HEK293 (cell line): ENCODE data around the gene SERPINC1.
"Not testable (repeated sequence)": the region's sequence is repeated elsewhere in the genome, so short reads cannot be mapped to it uniquely, and the experiment has no call there.

ENCODE experiments used
- CTCF ChIA-PET: fragments of 350-600 bp; formaldehyde crosslinking; extraction: SDS; loops from one replicate; lab custom pipeline; 2021; ENCODE audit warnings: antibody characterized with exemption; lab: Yijun Ruan, JAX
- POLR2A ChIA-PET: fragments of 300-600 bp; formaldehyde crosslinking; extraction: SDS; loops from one replicate; lab custom pipeline; 2020; ENCODE audit warnings: antibody characterized with exemption, inconsistent platforms; lab: Yijun Ruan, JAX
- H3K27ac ChIP-seq: fragments of 200-500 bp; sonication (Bioruptor generic); 2 replicates; pipeline ENCODE4 v1.5.1; 2014; ENCODE audit warnings: low read depth, low read length, control low read depth, inconsistent platforms; ENCODE audit errors: extremely low read depth
- H3K36me3 ChIP-seq, 2 experiments: fragments of 200-500 bp in 1 of 2; sonication (Bioruptor generic) in 1 of 2; 1 replicate in 1 of 2; 2 replicates in 1 of 2; pipeline ENCODE4 v1.5.1; 2014 to 2017; ENCODE audit warnings: inconsistent platforms in 2 of 2, low read length in 2 of 2; ENCODE audit not compliant: control insufficient read depth in 2 of 2, insufficient read depth in 1 of 2
- H3K4me1 ChIP-seq: fragments of 200-500 bp; sonication (Bioruptor generic); 2 replicates; pipeline ENCODE4 v1.5.1; 2014; ENCODE audit warnings: mild to moderate bottlenecking, low read length, inconsistent platforms; ENCODE audit not compliant: control insufficient read depth, insufficient read depth
- H3K4me3 ChIP-seq: 2 replicates; pipeline ENCODE4 v1.5.1; 2011; ENCODE audit warnings: low read depth, mild to moderate bottlenecking, control low read depth, low read length, moderate library complexity
- H3K9me3 ChIP-seq: fragments of 200-500 bp; sonication (Bioruptor generic); 2 replicates; pipeline ENCODE4 v1.5.1; 2014; ENCODE audit warnings: low read depth, low read length, inconsistent platforms; ENCODE audit not compliant: control insufficient read depth, insufficient read depth
- IKZF3 ChIP-seq: fragments of 450-650 bp; IDR thresholded peaks from 2 replicates; pipeline ENCODE4 v1.5.0; 2018; ENCODE audit warnings: missing biosample characterization, mild to moderate bottlenecking, missing genetic modification characterization, moderate library complexity
- SP3 ChIP-seq: fragments of 450-650 bp; formaldehyde crosslinking; IDR thresholded peaks from 2 replicates; pipeline ENCODE4 v1.5.1; 2016; ENCODE audit warnings: missing biosample characterization, missing genetic modification characterization
- ZIC2 ChIP-seq: fragments of 450-650 bp; formaldehyde crosslinking; IDR thresholded peaks from 2 replicates; pipeline ENCODE4 v1.5.1; 2016; ENCODE audit warnings: missing biosample characterization, missing genetic modification characterization
- ZNF112 ChIP-seq: fragments of 450-650 bp; formaldehyde crosslinking; IDR thresholded peaks from 2 replicates; pipeline ENCODE4 v1.5.0; 2017; ENCODE audit warnings: missing biosample characterization, missing genetic modification characterization
- ZNF146 ChIP-seq: fragments of 450-650 bp; formaldehyde crosslinking; IDR thresholded peaks from 2 replicates; pipeline ENCODE4 v1.5.1; 2016; ENCODE audit warnings: missing biosample characterization, missing genetic modification characterization
- ZNF311 ChIP-seq: fragments of 450-650 bp; formaldehyde crosslinking; IDR thresholded peaks from 2 replicates; pipeline ENCODE4 v1.5.1; 2017; ENCODE audit warnings: missing biosample characterization, missing genetic modification characterization, borderline replicate concordance
- ZNF404 ChIP-seq: fragments of 450-650 bp; formaldehyde crosslinking; IDR thresholded peaks from 2 replicates; pipeline ENCODE4 v1.5.1; 2017; ENCODE audit warnings: missing biosample characterization, missing genetic modification characterization
- ZNF791 ChIP-seq: fragments of 450-650 bp; formaldehyde crosslinking; IDR thresholded peaks from 2 replicates; pipeline ENCODE4 v1.5.1; 2016; ENCODE audit warnings: missing biosample characterization, missing genetic modification characterization
- TF ChIP-seq, protein P1 (sequence below): fragments of 450-650 bp; formaldehyde crosslinking; IDR thresholded peaks from 2 replicates; pipeline ENCODE4 v1.5.1; 2016; ENCODE audit warnings: missing biosample characterization, missing genetic modification characterization
- TF ChIP-seq, protein P2 (sequence below): fragments of 450-650 bp; formaldehyde crosslinking; IDR thresholded peaks from 2 replicates; pipeline ENCODE4 v1.5.1; 2016; ENCODE audit warnings: missing biosample characterization, missing genetic modification characterization
- TF ChIP-seq, protein P3 (sequence below): fragments of 450-650 bp; formaldehyde crosslinking; IDR thresholded peaks from 2 replicates; pipeline ENCODE4 v1.5.1; 2016; ENCODE audit warnings: missing biosample characterization, missing genetic modification characterization
- TF ChIP-seq, protein P4 (sequence below): fragments of 450-650 bp; formaldehyde crosslinking; conservative IDR thresholded peaks from 2 replicates; pipeline ENCODE4 v1.5.1; 2016; ENCODE audit warnings: low read depth, missing biosample characterization, missing genetic modification characterization

Gene SERPINC1

DNA sequence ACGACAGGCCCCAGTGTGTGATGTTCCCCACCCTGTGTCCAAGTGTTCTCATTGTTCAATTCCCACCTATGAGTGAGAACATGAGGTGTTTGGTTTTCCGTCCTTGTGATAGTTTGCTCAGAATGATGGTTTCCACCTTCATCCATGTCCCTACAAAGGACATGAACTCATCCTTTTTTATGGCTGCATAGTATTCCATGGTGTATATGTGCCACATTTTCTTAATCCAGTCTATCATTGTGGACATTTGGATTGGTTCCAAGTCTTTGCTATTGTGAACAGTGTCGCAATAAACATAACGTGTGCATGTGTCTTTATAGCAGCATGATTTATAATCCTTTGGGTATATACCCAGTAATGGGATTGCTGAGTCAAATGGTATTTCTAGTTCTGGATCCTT lies 36.0 kb downstream of the SERPINC1 start:
- CTCF ChIA-PET, H3K4me1 ChIP-seq, POLR2A ChIA-PET, H3K4me3 ChIP-seq, H3K9me3 ChIP-seq, H3K27ac ChIP-seq: not testable (repeated sequence)
- TF ChIP-seq, protein P1, sequence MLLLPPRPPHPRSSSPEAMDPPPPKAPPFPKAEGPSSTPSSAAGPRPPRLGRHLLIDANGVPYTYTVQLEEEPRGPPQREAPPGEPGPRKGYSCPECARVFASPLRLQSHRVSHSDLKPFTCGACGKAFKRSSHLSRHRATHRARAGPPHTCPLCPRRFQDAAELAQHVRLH (tag by site-specific recombination), result peak; percentile 70
- TF ChIP-seq, protein P2, sequence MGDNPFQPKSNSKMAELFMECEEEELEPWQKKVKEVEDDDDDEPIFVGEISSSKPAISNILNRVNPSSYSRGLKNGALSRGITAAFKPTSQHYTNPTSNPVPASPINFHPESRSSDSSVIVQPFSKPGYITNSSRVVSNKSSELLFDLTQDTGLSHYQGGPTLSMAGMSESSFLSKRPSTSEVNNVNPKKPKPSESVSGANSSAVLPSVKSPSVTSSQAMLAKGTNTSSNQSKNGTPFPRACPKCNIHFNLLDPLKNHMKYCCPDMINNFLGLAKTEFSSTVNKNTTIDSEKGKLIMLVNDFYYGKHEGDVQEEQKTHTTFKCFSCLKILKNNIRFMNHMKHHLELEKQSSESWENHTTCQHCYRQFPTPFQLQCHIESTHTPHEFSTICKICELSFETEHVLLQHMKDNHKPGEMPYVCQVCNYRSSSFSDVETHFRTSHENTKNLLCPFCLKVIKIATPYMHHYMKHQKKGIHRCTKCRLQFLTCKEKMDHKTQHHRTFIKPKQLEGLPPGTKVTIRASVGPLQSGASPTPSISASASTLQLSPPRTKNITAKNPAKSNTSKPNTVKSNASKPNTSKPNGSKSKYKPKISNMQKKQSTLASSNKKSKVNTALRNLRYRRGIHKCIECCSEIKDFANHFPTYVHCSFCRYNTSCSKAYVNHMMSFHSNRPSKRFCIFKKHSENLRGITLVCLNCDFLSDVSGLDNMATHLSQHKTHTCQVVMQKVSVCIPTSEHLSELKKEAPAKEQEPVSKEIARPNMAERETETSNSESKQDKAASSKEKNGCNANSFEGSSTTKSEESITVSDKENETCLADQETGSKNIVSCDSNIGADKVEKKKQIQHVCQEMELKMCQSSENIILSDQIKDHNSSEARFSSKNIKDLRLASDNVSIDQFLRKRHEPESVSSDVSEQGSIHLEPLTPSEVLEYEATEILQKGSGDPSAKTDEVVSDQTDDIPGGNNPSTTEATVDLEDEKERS, result 0 out of 2 replicates have a peak, but pooled peaks have one; percentile 57
- TF ChIP-seq ZNF146, result peak; percentile 97
- peaks cover 0 to 27% of the 10 kb centered on the region in 2 experiments; a peak in 2 of 3 replicates for H3K36me3 ChIP-seq

DNA sequence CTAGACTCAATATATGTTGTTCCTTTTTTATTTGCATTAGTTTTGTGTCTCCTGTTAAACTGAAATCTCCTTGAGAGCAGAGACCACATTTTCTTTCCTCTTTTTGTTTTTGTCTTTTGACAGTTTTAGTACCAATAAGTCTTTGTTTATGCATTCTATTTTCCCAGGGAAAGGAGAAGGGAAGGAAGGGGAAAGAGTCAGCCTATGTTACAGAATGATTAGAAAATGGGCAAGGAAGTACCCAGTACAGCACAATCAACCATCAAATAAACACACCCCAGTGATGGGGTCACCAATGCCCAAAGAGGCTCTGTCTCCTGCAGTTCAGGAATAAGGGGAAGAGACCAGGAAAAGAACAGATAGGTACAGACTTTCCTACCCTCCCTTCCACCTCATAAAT lies 38.9 kb downstream of the SERPINC1 start:
- no peaks in the 10 kb centered on the region for H3K4me1 ChIP-seq
- H3K9me3 ChIP-seq, result no peaks in the 10 kb centered on the region
- CTCF ChIA-PET, result interaction anchor here (0.7 kb wide), 1 partner anchor 89 kb away, joined by 3 read pairs; no protein-coding TSS in a partner anchor
- no peak overlapping the region for H3K4me3 ChIP-seq
- H3K36me3 ChIP-seq, result peaks cover 3 to 30% of the 10 kb centered on the region in 2 experiments; a peak in 2 of 3 replicates
- TF ChIP-seq IKZF3 (tag by site-specific recombination) (no peak), ZNF404 (tag by site-specific recombination) (no peak), ZNF112 (tag by site-specific recombination) (no peak), ZNF791 (no peak), ZNF311 (tag by site-specific recombination) (no peak), SP3 (tag by site-specific recombination) (no peak), ZIC2 (tag by site-specific recombination) (no peak)
- TF ChIP-seq, protein P3, sequence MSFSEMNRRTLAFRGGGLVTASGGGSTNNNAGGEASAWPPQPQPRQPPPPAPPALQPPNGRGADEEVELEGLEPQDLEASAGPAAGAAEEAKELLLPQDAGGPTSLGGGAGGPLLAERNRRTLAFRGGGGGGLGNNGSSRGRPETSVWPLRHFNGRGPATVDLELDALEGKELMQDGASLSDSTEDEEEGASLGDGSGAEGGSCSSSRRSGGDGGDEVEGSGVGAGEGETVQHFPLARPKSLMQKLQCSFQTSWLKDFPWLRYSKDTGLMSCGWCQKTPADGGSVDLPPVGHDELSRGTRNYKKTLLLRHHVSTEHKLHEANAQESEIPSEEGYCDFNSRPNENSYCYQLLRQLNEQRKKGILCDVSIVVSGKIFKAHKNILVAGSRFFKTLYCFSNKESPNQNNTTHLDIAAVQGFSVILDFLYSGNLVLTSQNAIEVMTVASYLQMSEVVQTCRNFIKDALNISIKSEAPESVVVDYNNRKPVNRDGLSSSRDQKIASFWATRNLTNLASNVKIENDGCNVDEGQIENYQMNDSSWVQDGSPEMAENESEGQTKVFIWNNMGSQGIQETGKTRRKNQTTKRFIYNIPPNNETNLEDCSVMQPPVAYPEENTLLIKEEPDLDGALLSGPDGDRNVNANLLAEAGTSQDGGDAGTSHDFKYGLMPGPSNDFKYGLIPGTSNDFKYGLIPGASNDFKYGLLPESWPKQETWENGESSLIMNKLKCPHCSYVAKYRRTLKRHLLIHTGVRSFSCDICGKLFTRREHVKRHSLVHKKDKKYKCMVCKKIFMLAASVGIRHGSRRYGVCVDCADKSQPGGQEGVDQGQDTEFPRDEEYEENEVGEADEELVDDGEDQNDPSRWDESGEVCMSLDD (tag by site-specific recombination), result no peak
- TF ChIP-seq, protein P4, sequence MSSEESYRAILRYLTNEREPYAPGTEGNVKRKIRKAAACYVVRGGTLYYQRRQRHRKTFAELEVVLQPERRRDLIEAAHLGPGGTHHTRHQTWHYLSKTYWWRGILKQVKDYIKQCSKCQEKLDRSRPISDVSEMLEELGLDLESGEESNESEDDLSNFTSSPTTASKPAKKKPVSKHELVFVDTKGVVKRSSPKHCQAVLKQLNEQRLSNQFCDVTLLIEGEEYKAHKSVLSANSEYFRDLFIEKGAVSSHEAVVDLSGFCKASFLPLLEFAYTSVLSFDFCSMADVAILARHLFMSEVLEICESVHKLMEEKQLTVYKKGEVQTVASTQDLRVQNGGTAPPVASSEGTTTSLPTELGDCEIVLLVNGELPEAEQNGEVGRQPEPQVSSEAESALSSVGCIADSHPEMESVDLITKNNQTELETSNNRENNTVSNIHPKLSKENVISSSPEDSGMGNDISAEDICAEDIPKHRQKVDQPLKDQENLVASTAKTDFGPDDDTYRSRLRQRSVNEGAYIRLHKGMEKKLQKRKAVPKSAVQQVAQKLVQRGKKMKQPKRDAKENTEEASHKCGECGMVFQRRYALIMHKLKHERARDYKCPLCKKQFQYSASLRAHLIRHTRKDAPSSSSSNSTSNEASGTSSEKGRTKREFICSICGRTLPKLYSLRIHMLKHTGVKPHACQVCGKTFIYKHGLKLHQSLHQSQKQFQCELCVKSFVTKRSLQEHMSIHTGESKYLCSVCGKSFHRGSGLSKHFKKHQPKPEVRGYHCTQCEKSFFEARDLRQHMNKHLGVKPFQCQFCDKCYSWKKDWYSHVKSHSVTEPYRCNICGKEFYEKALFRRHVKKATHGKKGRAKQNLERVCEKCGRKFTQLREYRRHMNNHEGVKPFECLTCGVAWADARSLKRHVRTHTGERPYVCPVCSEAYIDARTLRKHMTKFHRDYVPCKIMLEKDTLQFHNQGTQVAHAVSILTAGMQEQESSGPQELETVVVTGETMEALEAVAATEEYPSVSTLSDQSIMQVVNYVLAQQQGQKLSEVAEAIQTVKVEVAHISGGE (tag by site-specific recombination), result no peak
- H3K27ac ChIP-seq, result no peak overlapping the region
- POLR2A ChIA-PET, result no interaction called here
